Stimulated activated naive CD8-positive, alpha-beta T cell treated with anti-CD3 and anti-CD28 coated beads, Interleukin-15, amount 100 ng/mL, for 72 hours (primary cell): ENCODE results near the gene CTAGE4.
"Not testable (repeated sequence)": the region's sequence is repeated elsewhere in the genome, so short reads cannot be mapped to it uniquely, and the experiment has no call there.

Experiments
- ATAC-seq: fragments of 150-1000 bp; cut with Tn5 transposase; 2 replicates; pipeline ENCODE4 v1.10.0; 2021; ENCODE audit warnings: mild to moderate bottlenecking, moderate library complexity
- DNase-seq, 2 donors: peaks; one replicate each; pipeline ENCODE4 v3.0.0; 2021 to 2022
- H3K27ac Mint-ChIP-seq, 2 donors: one replicate each; pipeline ENCODE4 v1.8.0; 2022; ENCODE audit warnings: mild to moderate bottlenecking in 2 of 2, mixed read lengths in 2 of 2, moderate library complexity in 2 of 2
- H3K27me3 Mint-ChIP-seq: one replicate; pipeline ENCODE4 v1.8.0; 2022; ENCODE audit warnings: mixed read lengths
- H3K4me1 Mint-ChIP-seq: one replicate; pipeline ENCODE4 v1.8.0; 2022; ENCODE audit warnings: mild to moderate bottlenecking, mixed read lengths
- H3K4me3 Mint-ChIP-seq, 2 donors: one replicate each; pipeline ENCODE4 v1.8.0; 2022; ENCODE audit warnings: mild to moderate bottlenecking in 2 of 2, mixed read lengths in 2 of 2, moderate library complexity in 1 of 2
- H3K9me3 Mint-ChIP-seq, 2 donors: one replicate each; pipeline ENCODE4 v1.8.0; 2022; ENCODE audit warnings: mixed read lengths in 2 of 2

The CTAGE4 gene

GRCh38 chr7:144195212-144195872, 12.1 kb downstream of the CTAGE4 start, which contains the start of gene ARHGEF35:
TSS of gene ARHGEF35 (minus strand) at chr7:144195833. CDS start at chr7:144188383, 7,450 bp downstream.
- H3K4me1 Mint-ChIP-seq, H3K27me3 Mint-ChIP-seq, H3K27ac Mint-ChIP-seq, H3K9me3 Mint-ChIP-seq, DNase-seq: not testable (repeated sequence)
- H3K4me3 Mint-ChIP-seq: peak within 1 kb of the TSS in 1 of 2 donors; percentile 61
- ATAC-seq: peak; percentile 82

DNA sequence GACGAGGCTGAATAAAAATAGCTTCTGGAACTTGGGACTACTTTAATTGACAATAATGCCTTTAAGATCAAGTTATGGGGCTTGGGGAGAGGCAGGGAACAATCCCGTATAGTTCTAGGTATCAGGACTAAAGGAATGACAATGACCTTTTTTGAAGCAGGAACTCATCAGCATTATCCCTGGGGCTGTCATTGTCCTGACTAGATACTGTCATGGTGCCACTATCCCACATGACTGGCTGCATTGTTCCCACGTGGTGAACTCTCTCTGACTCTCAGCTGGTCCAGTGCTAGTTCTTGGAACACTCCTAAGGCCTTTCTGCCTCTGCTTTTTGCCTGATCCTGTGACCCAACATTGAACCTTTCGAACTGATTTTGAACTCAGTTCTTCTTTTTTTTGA, 15.7 kb downstream of the CTAGE4 start:
- H3K9me3 Mint-ChIP-seq, H3K27me3 Mint-ChIP-seq, ATAC-seq, DNase-seq, H3K4me1 Mint-ChIP-seq, H3K27ac Mint-ChIP-seq, H3K4me3 Mint-ChIP-seq: not testable (repeated sequence)

GRCh38 chr7:144201978-144202377, 18.7 kb downstream of the CTAGE4 start:
- H3K27me3 Mint-ChIP-seq, H3K27ac Mint-ChIP-seq, H3K4me3 Mint-ChIP-seq, DNase-seq, H3K9me3 Mint-ChIP-seq, H3K4me1 Mint-ChIP-seq: not testable (repeated sequence)
- ATAC-seq: peak; percentile 94

DNA sequence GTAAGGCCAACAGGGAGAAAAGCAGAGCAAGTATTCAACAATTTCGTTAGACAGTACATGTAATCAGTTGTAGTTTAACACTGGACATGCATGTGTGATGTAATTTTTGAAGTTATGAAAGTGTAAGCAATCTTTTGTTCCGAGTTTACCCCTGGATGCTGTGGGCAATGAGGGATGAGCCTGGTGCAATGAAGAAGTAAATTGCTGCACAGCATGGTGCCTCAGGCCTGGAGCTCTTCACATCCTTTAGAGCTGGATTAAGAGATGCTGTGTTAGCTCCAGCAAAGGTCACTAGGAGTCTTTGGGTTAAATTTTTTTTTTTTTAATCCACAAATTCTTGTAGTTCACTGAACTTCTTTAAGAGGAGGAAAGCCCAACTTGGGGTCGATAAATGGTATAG, 19.8 kb downstream of the CTAGE4 start:
- H3K27ac Mint-ChIP-seq, H3K9me3 Mint-ChIP-seq, DNase-seq, H3K27me3 Mint-ChIP-seq, ATAC-seq, H3K4me3 Mint-ChIP-seq, H3K4me1 Mint-ChIP-seq: not testable (repeated sequence)

GRCh38 chr7:144205306-144205705, 22.0 kb downstream of the CTAGE4 start:
- H3K9me3 Mint-ChIP-seq, H3K27me3 Mint-ChIP-seq, H3K27ac Mint-ChIP-seq, H3K4me3 Mint-ChIP-seq, H3K4me1 Mint-ChIP-seq, DNase-seq: not testable (repeated sequence)
- peak; percentile 48 for ATAC-seq

DNA sequence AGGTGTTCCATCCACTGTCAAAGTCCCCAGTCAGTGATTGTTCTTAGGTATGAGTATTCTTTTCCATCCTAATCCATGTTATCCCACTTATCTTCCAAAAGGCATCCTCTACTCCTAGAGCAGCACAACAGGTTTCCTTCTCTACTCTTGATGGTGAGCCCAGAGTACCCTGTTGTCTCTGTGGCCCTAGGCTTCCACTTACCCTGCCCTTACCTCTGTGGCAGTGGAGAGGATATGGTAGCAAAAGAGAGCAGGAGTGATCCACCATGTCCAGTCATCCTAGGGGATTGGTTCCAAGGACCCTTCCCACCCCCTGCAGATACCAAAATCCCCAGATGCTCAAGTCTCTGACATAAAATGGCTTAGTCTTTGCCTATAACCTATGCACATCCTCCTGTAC, 33.9 kb downstream of the CTAGE4 start:
- H3K9me3 Mint-ChIP-seq, H3K27ac Mint-ChIP-seq, DNase-seq, H3K27me3 Mint-ChIP-seq, H3K4me3 Mint-ChIP-seq, H3K4me1 Mint-ChIP-seq, ATAC-seq: not testable (repeated sequence)

- H3K4me3 Mint-ChIP-seq, H3K27ac Mint-ChIP-seq, H3K4me1 Mint-ChIP-seq, DNase-seq, ATAC-seq, H3K27me3 Mint-ChIP-seq, H3K9me3 Mint-ChIP-seq: not testable (repeated sequence)
These were observed 35.3 kb downstream of the CTAGE4 start for GRCh38 chr7:144218581-144218980.

DNA sequence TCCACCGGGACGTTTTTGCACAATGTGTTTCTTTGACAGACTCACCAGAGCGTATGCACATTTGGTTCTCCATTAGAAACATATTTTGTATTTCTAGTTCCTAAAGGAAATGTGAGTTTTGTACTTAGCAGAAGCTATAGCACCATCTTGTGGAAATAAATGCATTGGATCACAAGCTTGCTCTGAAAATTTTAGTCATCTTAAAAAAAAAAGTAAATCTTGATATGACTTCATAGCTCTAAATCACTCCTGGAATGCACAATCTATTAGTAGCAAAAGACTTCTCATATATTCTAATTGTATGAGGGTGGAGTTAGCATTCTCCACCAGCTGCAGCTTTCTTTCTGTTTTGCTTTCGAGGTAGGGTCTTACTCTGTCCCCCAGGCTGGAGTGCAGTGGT, 35.9 kb downstream of the CTAGE4 start:
- H3K27ac Mint-ChIP-seq, H3K9me3 Mint-ChIP-seq, H3K27me3 Mint-ChIP-seq, DNase-seq, H3K4me3 Mint-ChIP-seq, H3K4me1 Mint-ChIP-seq: not testable (repeated sequence)
- ATAC-seq: peak; percentile 35

GRCh38 chr7:144220531-144220930, 37.3 kb downstream of the CTAGE4 start:
- H3K9me3 Mint-ChIP-seq, DNase-seq, H3K27ac Mint-ChIP-seq, ATAC-seq, H3K4me3 Mint-ChIP-seq, H3K4me1 Mint-ChIP-seq, H3K27me3 Mint-ChIP-seq: not testable (repeated sequence)

DNA sequence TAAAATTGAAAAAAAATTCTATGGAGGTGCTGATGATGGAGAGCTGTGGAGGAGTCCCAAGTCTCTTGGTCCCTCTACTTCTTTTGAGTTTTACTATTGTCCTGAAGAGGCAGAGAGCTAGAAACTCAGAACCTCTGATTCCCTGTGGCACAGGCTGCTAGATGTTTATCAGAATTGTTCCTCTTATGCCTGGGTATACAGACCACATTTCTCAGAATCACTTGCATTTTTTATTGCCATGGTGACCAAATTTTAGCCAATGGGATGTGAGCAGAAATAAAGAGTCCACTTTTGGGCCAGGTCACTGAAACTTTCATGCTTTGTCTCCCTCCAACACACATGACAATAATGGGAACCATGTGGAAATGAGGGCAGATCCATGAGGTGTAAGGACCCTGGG, 40.4 kb downstream of the CTAGE4 start:
- not testable (repeated sequence) for H3K4me1 Mint-ChIP-seq, H3K9me3 Mint-ChIP-seq, H3K27ac Mint-ChIP-seq, DNase-seq, ATAC-seq, H3K27me3 Mint-ChIP-seq, H3K4me3 Mint-ChIP-seq

DNA sequence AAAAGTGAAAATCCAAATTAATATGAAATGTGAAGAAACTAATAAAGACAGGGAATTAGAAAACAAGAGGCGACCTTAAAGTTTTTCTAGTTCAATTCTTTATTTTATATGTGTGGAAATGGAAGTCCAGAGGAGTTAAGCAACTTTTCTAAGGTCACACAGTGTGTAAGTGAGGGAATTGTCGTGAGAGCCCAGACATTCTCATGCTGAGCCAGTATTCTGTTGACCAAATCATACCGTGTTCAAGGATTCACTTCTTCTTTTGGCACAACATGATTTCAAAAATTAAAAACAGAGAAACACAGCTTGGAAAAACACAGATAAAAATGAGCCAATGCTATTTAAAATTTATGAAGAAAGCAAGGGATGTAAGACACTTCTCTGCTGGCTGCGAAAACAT, 43.6 kb downstream of the CTAGE4 start:
- H3K27ac Mint-ChIP-seq, H3K4me3 Mint-ChIP-seq, H3K9me3 Mint-ChIP-seq, DNase-seq, H3K4me1 Mint-ChIP-seq, H3K27me3 Mint-ChIP-seq, ATAC-seq: not testable (repeated sequence)

DNA sequence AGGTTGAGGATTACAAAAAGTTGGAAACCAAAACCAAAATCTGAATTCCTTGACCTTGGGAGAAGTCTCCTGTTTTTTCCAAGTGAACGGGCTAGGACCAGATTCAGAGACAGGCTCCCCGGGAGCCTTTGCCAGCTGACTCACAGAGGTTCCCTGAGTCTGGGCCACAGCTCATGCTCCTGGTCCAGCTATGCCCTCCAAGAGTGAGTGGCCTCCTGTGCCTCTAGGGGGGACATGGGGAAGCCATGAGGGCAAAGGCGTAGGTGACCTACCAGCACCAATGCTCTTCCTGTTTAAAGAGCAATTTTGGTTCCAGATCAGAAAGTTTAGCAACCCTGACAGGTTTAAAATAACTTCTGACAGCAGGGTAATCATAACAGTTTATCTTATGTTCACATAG, 45.5 kb downstream of the CTAGE4 start:
- not testable (repeated sequence) for H3K4me1 Mint-ChIP-seq, DNase-seq, H3K9me3 Mint-ChIP-seq, H3K4me3 Mint-ChIP-seq, H3K27ac Mint-ChIP-seq, H3K27me3 Mint-ChIP-seq, ATAC-seq

DNA sequence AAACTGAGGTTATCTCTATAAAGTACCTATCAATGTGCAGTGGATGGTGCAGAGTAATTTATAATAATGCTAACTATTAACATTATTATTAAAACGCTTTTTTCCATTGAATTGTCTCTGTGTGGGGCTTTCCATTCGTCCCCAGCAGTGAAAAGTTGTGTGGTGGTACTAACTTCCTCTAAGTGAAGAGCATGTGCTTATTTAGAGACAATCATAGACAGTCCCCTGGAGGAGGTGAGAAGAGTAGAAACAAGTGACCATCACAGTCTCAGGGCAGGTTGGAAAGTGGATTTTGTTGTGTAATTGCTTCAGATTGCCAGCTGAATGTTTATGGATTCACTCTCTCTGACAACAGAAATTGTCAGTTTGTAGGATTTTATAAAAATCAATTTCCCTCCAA, 47.8 kb downstream of the CTAGE4 start:
- H3K4me1 Mint-ChIP-seq, ATAC-seq, H3K27ac Mint-ChIP-seq, H3K4me3 Mint-ChIP-seq, H3K27me3 Mint-ChIP-seq, DNase-seq, H3K9me3 Mint-ChIP-seq: not testable (repeated sequence)

DNA sequence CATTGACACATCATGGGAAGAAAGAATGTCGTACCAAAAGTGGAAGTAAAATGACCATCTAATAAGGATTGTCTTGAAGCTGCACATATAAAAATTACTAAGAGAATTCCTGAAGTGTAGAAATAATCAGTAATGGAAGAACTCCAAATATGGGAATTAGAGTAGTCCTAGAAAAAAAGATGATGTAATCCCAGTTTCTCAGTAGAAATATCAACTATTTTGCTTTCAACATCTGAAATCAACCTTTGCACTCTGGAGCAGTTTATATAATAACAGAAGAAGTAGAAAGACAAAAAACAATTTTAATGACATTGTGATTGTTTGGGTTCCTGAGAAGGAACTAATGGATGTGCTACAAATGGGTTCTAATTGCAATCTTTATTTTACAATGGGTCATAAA, 49.8 kb downstream of the CTAGE4 start:
- H3K4me3 Mint-ChIP-seq, H3K4me1 Mint-ChIP-seq, H3K27ac Mint-ChIP-seq, ATAC-seq, H3K9me3 Mint-ChIP-seq, DNase-seq, H3K27me3 Mint-ChIP-seq: not testable (repeated sequence)
